SK-N-SH (cell line): ENCODE data around the gene RASAL2. TPM values are rescaled to one million over a fixed set of nuclear protein-coding genes. Genes with fewer than 3 reads are reported as not detected.

ENCODE experiments used
- CTCF ChIA-PET: fragments of 300-600, 350-600 bp; formaldehyde crosslinking; extraction: SDS; loops from one replicate; lab custom pipeline; 2021; lab: Yijun Ruan, JAX
- POLR2A ChIA-PET: fragments of 350-600 bp; sonication (Branson Sonifier 250); formaldehyde crosslinking; extraction: SDS; loops from one replicate; lab custom pipeline; 2020; ENCODE audit warnings: antibody characterized with exemption, inconsistent platforms; lab: Yijun Ruan, JAX
- DNase-seq: peaks from one replicate; pipeline ENCODE4 v3.0.0; 2012
- H2AFZ ChIP-seq: fragments of 200-600 bp; sonication (generic); 2 replicates; pipeline ENCODE4 v1.8.1; 2016; ENCODE audit warnings: antibody characterized with exemption, mild to moderate bottlenecking, low read depth
- H3F3A ChIP-seq: fragments of 200-600 bp; sonication (generic); replicated peaks from 2 replicates; pipeline ENCODE3; 2016; ENCODE audit warnings: antibody characterized with exemption, mild to moderate bottlenecking; ENCODE audit not compliant: insufficient read depth
- H3K27ac ChIP-seq, 2 experiments: fragments of 200-500 bp in 1 of 2; fragments of 200-600 bp in 1 of 2; sonication (Bioruptor generic) in 1 of 2; sonication (generic), shearing (Covaris generic) in 1 of 2; 2 replicates each; pipeline versions ENCODE4 v1.5.1 to v1.6.1; 2014 to 2016; ENCODE audit warnings: low read depth in 2 of 2, inconsistent platforms in 1 of 2, low read length in 1 of 2, mild to moderate bottlenecking in 1 of 2, mixed read lengths in 1 of 2
- H3K27me3 ChIP-seq: fragments of 200-600 bp; sonication (generic), shearing (Covaris generic); 2 replicates; pipeline ENCODE4 v1.6.1; 2016; ENCODE audit warnings: mixed run types; ENCODE audit not compliant: insufficient read depth
- H3K36me3 ChIP-seq, 2 experiments: fragments of 200-500 bp in 1 of 2; fragments of 200-600 bp in 1 of 2; sonication (Bioruptor generic) in 1 of 2; sonication (generic) in 1 of 2; replicated peaks in 1 of 2; 2 replicates each; pipeline versions ENCODE3 to v1.5.1; 2014 to 2016; ENCODE audit warnings: low read length in 1 of 2, mild to moderate bottlenecking in 1 of 2; ENCODE audit not compliant: insufficient read depth in 2 of 2, control insufficient read depth in 1 of 2
- H3K4me1 ChIP-seq, 2 experiments: fragments of 200-500 bp in 1 of 2; fragments of 200-600 bp in 1 of 2; sonication (Bioruptor generic) in 1 of 2; sonication (generic), shearing (Covaris generic) in 1 of 2; 2 replicates each; pipeline versions ENCODE4 v1.5.1 to v1.6.1; 2014 to 2016; ENCODE audit warnings: low read depth in 1 of 2, low read length in 1 of 2, mixed run types in 1 of 2; ENCODE audit not compliant: insufficient read depth in 2 of 2, control insufficient read depth in 1 of 2
- H3K4me2 ChIP-seq: fragments of 200-600 bp; sonication (generic), shearing (Covaris generic); 2 replicates; pipeline ENCODE4 v1.6.1; 2017; ENCODE audit warnings: mixed run types
- H3K4me3 ChIP-seq, 2 experiments: fragments of 200-500 bp in 1 of 2; fragments of 200-600 bp in 1 of 2; sonication (Bioruptor generic) in 1 of 2; sonication (generic), shearing (Covaris generic) in 1 of 2; 2 replicates each; pipeline versions ENCODE4 v1.5.1 to v1.8.1; 2014 to 2016; ENCODE audit warnings: low read depth in 2 of 2, inconsistent platforms in 1 of 2, low read length in 1 of 2, mild to moderate bottlenecking in 1 of 2, mixed read lengths in 1 of 2, moderate library complexity in 1 of 2
- H3K79me2 ChIP-seq: fragments of 200-600 bp; sonication (generic); 2 replicates; pipeline ENCODE4 v1.8.1; 2017; ENCODE audit warnings: mild to moderate bottlenecking; ENCODE audit not compliant: insufficient read depth
- H3K9ac ChIP-seq: fragments of 200-600 bp; sonication (generic); 2 replicates; pipeline ENCODE4 v1.6.1; 2017; ENCODE audit warnings: mixed run types
- H3K9me2 ChIP-seq: fragments of 200-600 bp; sonication (generic); 2 replicates; pipeline ENCODE4 v1.6.1; 2017; ENCODE audit warnings: mixed run types
- H3K9me3 ChIP-seq: fragments of 200-600 bp; sonication (generic); 2 replicates; pipeline ENCODE4 v1.6.1; 2017; ENCODE audit warnings: mixed run types, mild to moderate bottlenecking, moderate library complexity
- H4K20me1 ChIP-seq: fragments of 200-600 bp; sonication (generic); 2 replicates; pipeline ENCODE4 v1.6.1; 2017; ENCODE audit warnings: mild to moderate bottlenecking, mixed run types; ENCODE audit not compliant: insufficient read depth
- FOSL2 ChIP-seq: IDR thresholded peaks from 2 replicates; pipeline ENCODE4 v1.4.0; 2012; ENCODE audit warnings: low read depth, mild to moderate bottlenecking, moderate library complexity, borderline replicate concordance
- FOXM1 ChIP-seq: IDR thresholded peaks from 2 replicates; pipeline ENCODE4 v1.4.0; 2012; ENCODE audit warnings: low read depth, mild to moderate bottlenecking
- GABPA ChIP-seq: IDR thresholded peaks from 2 replicates; pipeline ENCODE4 v1.4.0; 2012; ENCODE audit warnings: low read depth, mild to moderate bottlenecking
- GATA2 ChIP-seq: sonication (generic); formaldehyde crosslinking; IDR thresholded peaks from 2 replicates; pipeline ENCODE4 v1.5.0; 2020; ENCODE audit warnings: mild to moderate bottlenecking, missing genetic modification reagents
- JUND ChIP-seq: IDR thresholded peaks from 2 replicates; pipeline ENCODE4 v1.4.0; 2012
- NRF1 ChIP-seq: IDR thresholded peaks from 2 replicates; pipeline ENCODE4 v1.6.1; 2012; ENCODE audit warnings: low read depth, mild to moderate bottlenecking, low read length
- POLR2AphosphoS5 ChIP-seq: IDR thresholded peaks from 2 replicates; pipeline ENCODE4 v1.6.1; 2012; ENCODE audit warnings: low read depth, low read length
- SIN3A ChIP-seq: IDR thresholded peaks from 2 replicates; pipeline ENCODE4 v1.6.1; 2012; ENCODE audit warnings: low read depth, mild to moderate bottlenecking, low read length, moderate library complexity, borderline replicate concordance
- TAF1 ChIP-seq: IDR thresholded peaks from 2 replicates; pipeline ENCODE4 v1.6.1; 2012; ENCODE audit warnings: low read depth, mild to moderate bottlenecking, low read length, moderate library complexity, borderline replicate concordance
- TCF12 ChIP-seq: IDR thresholded peaks from 2 replicates; pipeline ENCODE4 v1.4.0; 2012
- YY1 ChIP-seq: IDR thresholded peaks from 2 replicates; pipeline ENCODE4 v1.4.0; 2012; ENCODE audit warnings: low read depth, mild to moderate bottlenecking
- WGBS: methylation state at CpG from one replicate; pipeline ENCODE4 v1.1.6; 2017; ENCODE audit warnings: low lambda C conversion rate; 5-methylcytosine and 5-hydroxymethylcytosine counted together
- polyA plus RNA-seq, 3 experiments: library from polyadenylated mRNA; depleted of rRNA; stranded (reverse); fragments of >200 nt; gene quantifications; 2 replicates each; pipeline ENCODE4 v1.2.3, GENCODE V29; 2012
- TF ChIP-seq, protein P1 (sequence below): IDR thresholded peaks from 2 replicates; pipeline ENCODE4 v1.6.1; 2012; ENCODE audit warnings: mild to moderate bottlenecking, low read depth, low read length, moderate library complexity
- TF ChIP-seq, protein P2 (sequence below): IDR thresholded peaks from 2 replicates; pipeline ENCODE4 v1.4.0; 2012; ENCODE audit warnings: low read depth
- TF ChIP-seq, protein P3 (sequence below): IDR thresholded peaks from 2 replicates; pipeline ENCODE4 v1.4.0; 2012; ENCODE audit warnings: low read depth, borderline replicate concordance
- TF ChIP-seq, protein P4 (sequence below): fragments of 150-350 bp; IDR thresholded peaks from 2 replicates; pipeline ENCODE4 v1.6.1; 2016; ENCODE audit warnings: mild to moderate bottlenecking, low read depth, low read length

Gene RASAL2
- polyA plus RNA-seq, 1 of the 3 experiments (the other 2 are of a cell fraction), result 6.9 TPM

DNA sequence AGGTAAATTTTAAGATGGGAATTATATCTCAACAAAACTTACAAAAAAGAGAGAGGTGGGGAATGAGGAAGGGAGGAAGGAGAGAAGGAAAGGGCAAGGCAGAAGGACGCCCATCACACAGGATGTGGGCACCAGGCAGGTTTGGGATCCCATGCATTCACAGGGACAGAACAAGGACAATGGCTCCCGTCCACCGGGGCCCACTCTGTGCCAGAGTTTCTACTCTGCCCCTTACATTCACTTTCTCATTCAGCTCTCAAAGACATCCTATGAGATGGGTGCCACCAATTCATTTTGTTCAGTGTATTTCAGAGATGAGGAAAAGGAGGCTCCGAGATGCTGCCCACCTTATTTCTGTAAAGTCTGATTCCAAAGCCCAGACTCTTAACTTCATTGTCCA lies 395.5 kb downstream of the RASAL2 start:
- DNase-seq, result no peak
- 85% methylated on average over 4 of the region's 4 CpGs for WGBS

DNA sequence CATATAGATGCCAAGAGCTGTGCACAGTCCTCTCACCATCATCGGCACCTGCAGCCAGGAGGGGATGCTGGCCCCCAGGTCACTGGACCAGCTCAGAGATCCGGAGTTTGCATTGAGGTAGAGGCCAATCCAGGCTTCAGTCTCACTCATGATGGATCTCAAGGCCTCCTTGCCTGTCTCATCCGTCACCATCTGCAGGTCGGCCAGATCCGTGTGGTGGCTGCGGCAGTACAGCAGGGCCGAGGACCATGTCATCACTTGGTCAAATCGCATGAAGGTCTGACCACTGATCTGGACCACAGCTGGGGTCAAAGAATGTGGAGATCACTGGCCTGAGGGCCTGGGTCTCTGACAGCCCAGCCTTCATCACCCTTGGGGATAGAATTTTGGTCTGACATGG lies 396.2 kb downstream of the RASAL2 start:
- Histone ChIP-seq H3K36me3 (no peaks in the 10 kb centered on the region), H4K20me1 (no peaks in the 10 kb centered on the region), H3K27me3 (no peaks in the 10 kb centered on the region), H3K9me3 (no peaks in the 10 kb centered on the region), H3K4me3 (no peak overlapping the region), H3K79me2 (no peaks in the 10 kb centered on the region), H3K9ac (no peak overlapping the region), H3K9me2 (no peaks in the 10 kb centered on the region), H2AFZ (no peak overlapping the region), H3K27ac (no peak overlapping the region), H3K4me1 (peaks cover 0 to 4% of the 10 kb centered on the region in 2 experiments; a peak in 1 of 4 replicates), H3F3A (no peaks in the 10 kb centered on the region), H3K4me2 (no peak overlapping the region)
- ChIA-PET CTCF (interaction anchor here (1.2 to 2.5 kb wide), 2 partner anchors 11 to 190 kb away, joined by 4 to 14 read pairs; no protein-coding TSS in a partner anchor), POLR2A (no interaction called here)
- no peak for DNase-seq
- no peak for TF ChIP-seq JUND
- TF ChIP-seq, protein P1, sequence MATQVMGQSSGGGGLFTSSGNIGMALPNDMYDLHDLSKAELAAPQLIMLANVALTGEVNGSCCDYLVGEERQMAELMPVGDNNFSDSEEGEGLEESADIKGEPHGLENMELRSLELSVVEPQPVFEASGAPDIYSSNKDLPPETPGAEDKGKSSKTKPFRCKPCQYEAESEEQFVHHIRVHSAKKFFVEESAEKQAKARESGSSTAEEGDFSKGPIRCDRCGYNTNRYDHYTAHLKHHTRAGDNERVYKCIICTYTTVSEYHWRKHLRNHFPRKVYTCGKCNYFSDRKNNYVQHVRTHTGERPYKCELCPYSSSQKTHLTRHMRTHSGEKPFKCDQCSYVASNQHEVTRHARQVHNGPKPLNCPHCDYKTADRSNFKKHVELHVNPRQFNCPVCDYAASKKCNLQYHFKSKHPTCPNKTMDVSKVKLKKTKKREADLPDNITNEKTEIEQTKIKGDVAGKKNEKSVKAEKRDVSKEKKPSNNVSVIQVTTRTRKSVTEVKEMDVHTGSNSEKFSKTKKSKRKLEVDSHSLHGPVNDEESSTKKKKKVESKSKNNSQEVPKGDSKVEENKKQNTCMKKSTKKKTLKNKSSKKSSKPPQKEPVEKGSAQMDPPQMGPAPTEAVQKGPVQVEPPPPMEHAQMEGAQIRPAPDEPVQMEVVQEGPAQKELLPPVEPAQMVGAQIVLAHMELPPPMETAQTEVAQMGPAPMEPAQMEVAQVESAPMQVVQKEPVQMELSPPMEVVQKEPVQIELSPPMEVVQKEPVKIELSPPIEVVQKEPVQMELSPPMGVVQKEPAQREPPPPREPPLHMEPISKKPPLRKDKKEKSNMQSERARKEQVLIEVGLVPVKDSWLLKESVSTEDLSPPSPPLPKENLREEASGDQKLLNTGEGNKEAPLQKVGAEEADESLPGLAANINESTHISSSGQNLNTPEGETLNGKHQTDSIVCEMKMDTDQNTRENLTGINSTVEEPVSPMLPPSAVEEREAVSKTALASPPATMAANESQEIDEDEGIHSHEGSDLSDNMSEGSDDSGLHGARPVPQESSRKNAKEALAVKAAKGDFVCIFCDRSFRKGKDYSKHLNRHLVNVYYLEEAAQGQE, result no peak
- TF ChIP-seq TAF1, result no peak
- TF ChIP-seq POLR2AphosphoS5, result no peak
- no peak for TF ChIP-seq GATA2
- TF ChIP-seq, protein P2, sequence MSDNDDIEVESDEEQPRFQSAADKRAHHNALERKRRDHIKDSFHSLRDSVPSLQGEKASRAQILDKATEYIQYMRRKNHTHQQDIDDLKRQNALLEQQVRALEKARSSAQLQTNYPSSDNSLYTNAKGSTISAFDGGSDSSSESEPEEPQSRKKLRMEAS, result no peak
- no peak for TF ChIP-seq SIN3A
- no peak for TF ChIP-seq YY1
- 93% methylated on average over 8 of the region's 8 CpGs for WGBS

More for the DNA sequence above, 395.5 kb downstream of the RASAL2 start:
- Histone ChIP-seq H3K4me3 (no peak overlapping the region), H3K79me2 (no peaks in the 10 kb centered on the region), H3K9ac (no peak overlapping the region), H3K36me3 (no peaks in the 10 kb centered on the region), H4K20me1 (no peaks in the 10 kb centered on the region), H3K4me2 (no peak overlapping the region), H2AFZ (no peak overlapping the region), H3F3A (no peaks in the 10 kb centered on the region), H3K4me1 (peaks cover 0 to 4% of the 10 kb centered on the region in 2 experiments; a peak in 1 of 4 replicates), H3K27ac (no peak overlapping the region), H3K9me3 (no peaks in the 10 kb centered on the region), H3K9me2 (no peaks in the 10 kb centered on the region), H3K27me3 (no peaks in the 10 kb centered on the region)
- TF ChIP-seq, protein P3, sequence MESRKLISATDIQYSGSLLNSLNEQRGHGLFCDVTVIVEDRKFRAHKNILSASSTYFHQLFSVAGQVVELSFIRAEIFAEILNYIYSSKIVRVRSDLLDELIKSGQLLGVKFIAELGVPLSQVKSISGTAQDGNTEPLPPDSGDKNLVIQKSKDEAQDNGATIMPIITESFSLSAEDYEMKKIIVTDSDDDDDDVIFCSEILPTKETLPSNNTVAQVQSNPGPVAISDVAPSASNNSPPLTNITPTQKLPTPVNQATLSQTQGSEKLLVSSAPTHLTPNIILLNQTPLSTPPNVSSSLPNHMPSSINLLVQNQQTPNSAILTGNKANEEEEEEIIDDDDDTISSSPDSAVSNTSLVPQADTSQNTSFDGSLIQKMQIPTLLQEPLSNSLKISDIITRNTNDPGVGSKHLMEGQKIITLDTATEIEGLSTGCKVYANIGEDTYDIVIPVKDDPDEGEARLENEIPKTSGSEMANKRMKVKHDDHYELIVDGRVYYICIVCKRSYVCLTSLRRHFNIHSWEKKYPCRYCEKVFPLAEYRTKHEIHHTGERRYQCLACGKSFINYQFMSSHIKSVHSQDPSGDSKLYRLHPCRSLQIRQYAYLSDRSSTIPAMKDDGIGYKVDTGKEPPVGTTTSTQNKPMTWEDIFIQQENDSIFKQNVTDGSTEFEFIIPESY, result no peak
- TF ChIP-seq TCF12 (no peak), NRF1 (no peak), FOXM1 (no peak), FOSL2 (no peak), GABPA (no peak)
- TF ChIP-seq, protein P4, sequence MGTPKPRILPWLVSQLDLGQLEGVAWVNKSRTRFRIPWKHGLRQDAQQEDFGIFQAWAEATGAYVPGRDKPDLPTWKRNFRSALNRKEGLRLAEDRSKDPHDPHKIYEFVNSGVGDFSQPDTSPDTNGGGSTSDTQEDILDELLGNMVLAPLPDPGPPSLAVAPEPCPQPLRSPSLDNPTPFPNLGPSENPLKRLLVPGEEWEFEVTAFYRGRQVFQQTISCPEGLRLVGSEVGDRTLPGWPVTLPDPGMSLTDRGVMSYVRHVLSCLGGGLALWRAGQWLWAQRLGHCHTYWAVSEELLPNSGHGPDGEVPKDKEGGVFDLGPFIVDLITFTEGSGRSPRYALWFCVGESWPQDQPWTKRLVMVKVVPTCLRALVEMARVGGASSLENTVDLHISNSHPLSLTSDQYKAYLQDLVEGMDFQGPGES, result no peak
- CTCF ChIA-PET, result interaction anchor here (1.2 to 2.5 kb wide), 2 partner anchors 12 to 189 kb away, joined by 4 to 14 read pairs; no protein-coding TSS in a partner anchor
- POLR2A ChIA-PET, result no interaction called here
